Middle frontal gyrus (tissue), 1 donor: ENCODE measurements around the gene MCM9.

Source experiments
- DNase-seq: peaks from one replicate; pipeline ENCODE4 v3.0.0-alpha.2; 2015; ENCODE audit warnings: low spot score; ENCODE audit errors: extremely low spot score

The MCM9 gene

DNA sequence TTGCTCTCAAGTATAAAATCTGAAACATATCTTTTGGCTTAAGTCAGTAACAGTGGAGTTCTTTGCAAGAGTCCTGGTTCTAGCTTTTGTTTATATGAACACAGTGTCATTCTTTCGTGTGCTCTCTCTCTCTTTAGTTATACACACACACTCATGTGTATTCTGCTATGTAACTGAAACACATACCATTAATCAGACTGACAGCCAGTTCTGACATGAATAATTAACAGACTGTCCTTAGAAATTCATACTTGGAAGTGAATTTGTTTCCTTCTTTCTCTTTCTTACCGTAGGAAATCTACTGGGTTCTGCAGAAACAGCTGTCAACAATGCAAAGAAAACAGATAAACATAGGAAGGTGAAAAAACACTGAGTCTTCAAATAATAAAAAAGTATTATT is 2.5 kb downstream of the MCM9 start:
- no peak for DNase-seq

DNA sequence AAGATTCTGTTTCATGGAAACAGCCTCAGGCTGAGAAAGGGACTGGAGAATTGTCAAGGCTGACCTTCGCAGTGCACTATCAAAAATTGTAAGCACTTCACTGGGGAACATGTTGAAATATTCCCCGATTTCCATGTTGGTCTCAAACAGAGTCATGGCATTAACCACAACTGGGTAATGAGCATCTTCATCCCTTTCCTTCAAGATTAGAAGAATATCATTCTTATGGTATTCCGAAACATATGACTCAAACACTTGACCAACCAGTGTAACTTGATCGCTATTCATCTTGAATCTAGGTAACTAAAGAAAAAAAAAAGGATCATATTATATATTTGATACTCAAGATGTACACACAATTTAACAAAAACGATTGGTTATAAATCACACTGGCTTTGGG is 3.5 kb downstream of the MCM9 start:
- no peak for DNase-seq

DNA sequence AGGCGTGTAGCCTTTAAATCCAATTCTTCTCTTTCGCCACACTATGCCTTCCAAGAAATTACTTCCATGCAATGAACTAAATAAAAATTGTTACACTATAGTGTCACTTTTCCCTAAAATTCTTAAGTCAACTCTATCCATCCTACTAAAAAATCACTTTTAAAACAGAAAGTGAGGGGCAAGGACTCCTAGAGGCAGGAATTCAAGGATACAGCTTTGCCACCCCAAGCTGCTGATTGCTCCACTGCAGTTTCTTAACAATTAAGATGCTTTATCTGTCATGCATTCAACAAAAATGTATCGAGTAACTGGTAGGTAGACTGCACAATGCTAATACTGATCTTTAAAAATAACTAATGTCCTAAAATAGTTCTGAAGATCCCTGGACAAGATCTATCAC is 4.3 kb downstream of the MCM9 start:
- no peak for DNase-seq

DNA sequence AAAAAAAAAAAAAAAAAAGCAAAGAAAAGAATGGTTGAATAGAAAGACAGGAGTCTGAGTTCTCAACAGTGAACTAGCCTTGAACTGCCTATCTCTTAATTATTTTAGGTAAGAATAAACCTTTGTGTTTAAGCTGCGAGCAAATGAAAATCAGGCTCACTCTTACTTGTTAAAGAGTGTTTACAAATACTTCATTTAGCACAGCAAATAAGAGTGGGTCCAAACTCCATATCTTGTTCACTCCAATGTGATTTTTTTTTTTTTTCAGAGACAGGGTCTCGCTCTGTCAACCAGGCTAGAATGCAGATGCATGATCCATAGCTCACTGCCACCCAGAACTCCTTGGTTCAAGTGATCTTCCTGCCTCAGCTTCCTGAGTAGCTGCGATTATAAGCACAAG is 11.9 kb downstream of the MCM9 start:
- DNase-seq: no peak

DNA sequence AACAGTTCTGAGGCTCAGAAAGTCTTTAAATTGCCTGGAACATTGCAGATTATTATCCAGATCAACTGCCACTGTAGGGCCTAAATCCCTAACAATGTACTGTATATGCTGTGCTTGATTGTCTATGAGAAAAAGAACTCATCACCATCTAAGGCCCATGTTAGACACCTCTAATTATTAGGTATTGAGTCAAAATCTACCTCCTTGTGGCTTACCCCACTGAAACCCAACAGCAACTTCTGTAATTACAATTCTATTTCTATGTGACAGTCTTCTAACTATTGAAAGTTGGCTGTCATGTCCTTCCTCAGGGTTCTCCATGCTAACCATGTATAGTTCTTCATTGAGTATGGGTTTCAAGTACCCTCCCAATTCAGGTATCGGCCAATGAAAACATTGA is 13.9 kb downstream of the MCM9 start:
- no peak for DNase-seq

DNA sequence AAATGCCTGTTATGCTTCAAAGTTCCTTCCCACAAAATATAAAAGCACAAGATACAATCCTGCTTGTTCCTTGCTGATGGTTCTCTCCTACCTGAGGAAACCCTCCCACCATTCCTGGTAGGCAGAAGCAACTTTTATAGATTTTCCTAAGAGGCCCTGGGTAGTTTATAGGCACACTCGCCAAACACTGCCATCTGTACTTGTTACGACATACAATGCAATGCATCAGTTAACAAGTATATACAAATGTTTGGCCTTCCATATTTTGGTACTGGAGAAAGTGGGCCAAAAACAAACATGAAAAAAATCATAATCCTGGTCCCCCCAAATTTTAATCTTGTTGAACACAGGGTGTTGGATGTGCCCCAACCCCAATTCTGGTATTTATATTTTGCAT is 16.6 kb downstream of the MCM9 start:
- DNase-seq: no peak

DNA sequence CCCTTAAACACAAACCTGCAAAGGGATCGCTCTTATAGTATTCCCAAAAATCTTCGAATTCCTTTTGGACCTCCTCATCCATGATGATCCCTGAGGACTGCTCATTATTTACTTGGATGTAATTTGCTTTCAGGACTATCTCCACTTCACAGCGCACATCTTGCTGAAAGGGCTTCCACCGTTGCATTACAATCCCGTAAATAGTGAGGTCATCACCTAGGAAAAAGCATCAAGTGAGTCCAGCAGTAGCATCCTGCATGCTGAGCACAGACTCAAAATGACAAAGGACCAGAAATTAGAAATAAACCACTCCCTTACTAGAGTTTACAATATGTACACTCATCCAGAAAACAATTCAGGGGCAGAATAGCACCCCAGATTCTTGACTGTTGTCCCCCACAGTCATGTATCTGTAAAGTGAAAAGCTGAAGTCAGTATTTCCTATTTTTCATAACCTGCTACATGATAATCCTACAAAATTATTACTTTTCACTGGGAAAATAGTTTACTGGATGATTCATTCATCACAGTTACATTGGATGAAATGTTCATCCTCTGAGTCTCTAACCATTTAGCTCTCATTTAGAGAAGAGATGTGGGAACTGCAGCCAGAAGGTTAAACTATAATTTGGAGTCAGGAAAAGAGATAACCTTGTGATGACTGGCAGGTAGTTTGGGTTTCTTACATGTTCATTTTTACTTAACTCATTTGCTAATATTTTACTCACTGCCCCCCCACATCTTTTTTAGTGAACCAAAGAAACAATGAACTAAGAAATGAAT is 17.2 kb downstream of the MCM9 start:
- DNase-seq: no peak

DNA sequence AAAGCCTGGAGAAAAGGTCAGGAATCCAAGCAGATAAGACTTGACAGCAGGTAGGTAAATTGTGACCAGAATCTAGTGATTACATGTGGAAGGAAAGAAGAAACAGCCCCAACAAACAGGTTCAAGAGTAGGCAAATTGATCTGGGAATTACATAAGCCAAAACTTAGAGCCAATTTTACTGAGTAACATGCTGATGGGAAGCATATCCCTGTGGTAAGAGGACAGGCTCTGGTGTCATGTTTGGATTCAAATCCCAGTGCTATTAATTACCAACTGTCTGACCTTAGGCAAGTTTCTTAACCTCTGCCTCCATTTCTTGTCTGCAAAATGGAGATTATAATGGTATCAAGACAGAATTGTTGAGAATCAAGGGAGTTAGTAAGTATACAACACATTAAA is 20.4 kb downstream of the MCM9 start:
- no peak for DNase-seq

DNA sequence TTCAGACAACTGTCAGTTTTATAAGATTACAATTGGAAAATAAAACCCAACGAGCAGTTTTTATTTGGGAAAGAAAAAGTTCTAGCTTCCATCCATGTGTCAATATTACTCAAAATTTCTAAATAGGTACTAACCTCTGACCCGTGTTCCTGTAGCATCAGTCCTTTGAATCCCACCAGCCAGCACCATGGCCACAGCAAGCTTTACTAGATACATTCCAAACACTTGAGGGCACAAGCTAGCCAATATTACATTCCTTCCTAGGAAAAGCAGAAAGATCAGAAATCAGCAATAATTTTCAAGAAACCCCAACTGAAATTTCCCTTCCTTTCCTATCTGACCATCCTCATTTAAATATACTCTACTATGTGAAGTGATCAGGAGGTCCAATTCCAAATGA is 21.8 kb downstream of the MCM9 start:
- DNase-seq: no peak

DNA sequence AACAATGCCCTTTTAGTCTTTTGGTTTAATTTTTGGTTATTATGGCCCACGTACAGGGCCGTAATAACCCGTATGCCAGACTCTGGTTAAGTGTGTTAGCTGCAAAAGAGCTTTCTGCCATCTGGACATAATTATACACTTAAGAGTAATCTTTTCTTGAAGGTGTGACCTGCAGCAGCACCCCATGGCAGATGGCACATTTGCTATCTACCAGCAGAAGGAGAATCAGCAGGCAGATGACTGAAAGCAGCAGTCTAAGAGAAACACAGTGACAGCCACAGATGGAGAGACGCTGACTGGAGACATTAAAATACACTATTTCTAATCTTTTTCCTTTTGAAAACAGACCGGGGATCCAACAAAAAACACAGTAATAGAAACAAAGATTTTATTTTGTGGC is 22.3 kb downstream of the MCM9 start:
- no peak for DNase-seq

DNA sequence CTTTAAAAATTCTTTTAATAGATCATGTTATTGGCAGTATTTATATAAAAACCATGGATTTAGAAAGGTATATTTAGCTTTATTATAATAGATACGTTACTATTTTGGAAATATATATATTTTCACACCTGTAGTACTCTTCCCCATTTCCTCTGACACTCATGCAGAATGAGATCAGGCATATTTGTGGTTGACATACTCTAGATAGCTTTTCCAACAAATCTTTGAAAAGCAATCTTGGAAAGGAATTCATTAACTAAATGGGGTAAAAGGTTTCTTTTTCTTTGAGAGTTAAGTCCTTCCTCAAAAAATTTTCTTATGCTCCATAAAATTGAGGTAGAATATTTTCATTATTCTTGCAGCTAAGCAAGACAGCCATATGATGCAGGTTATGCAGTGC is 26.5 kb downstream of the MCM9 start:
- DNase-seq: no peak

DNA sequence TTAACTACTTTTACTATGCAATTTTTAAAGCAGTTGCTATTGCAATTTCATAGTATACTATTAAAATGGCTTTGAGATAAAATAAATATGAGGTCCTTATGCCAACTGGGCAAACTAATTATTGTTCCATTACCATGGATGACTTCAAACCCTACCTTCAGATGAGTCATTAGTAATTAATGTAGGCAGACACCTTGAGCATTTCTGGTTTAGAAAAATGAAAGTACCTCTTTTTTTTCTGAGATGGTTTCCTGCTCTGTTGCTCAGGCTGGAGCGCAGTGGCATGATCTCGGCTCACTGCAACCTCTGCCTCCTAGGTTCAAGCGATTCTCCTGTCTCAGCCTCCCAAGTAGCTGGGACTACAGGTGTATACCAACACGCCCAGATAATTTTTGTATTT is 29.1 kb downstream of the MCM9 start:
- no peak for DNase-seq

DNA sequence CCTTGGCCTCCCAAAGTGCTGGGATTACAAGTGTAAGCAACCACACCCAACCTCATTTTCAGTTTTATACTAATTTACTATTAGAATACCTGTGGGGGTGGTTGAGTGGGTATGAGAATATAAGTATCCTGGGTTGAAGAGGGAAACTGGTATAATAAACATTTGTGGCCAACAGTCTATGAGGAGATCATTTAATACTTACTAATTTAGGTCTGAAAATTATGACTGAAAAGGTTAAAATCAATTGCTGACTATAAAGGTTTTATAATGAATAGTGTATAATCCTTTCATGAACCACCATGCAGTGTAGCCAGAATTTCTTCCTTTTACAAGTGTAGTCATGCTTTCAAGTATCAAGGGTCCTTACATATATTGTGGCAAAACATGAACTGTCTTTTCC is 29.9 kb downstream of the MCM9 start:
- DNase-seq: no peak

DNA sequence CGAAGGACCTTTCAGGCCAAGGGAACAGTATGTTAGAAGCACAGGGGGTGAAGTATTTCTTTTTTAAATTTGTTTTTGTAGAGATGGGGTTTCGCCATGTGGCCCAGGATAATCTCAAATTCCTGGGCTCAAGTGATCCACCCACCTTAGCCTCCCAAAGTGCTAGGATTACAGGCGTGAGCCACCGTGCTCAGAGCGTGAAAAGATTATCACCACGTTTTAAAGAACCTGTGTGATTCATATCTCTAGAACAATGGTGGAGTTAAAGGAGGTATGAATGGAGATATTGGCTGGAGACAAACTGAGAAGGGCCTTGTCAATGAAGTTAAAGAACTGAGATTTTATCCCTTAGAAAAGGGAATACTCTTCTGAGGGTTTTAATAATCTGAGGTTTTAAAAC is 31.3 kb downstream of the MCM9 start:
- DNase-seq: no peak

DNA sequence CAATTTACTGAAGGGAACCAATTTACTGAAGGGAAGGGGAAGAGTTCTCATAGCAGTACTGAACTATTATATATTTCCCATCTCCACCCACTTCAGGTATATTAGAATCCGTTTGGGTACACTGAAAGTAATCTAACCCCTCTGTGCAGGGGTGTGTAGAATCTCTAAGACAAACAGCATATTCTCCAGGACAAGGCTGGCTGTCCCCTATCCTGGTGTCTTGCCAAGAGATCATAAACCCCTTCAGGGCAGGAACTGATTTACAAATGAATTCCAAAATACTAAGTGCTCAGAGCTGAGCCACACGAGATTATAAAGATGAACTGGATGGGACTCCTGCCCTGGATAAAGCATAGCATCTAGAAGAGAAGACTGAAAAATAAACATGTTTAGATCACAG is 31.8 kb downstream of the MCM9 start:
- no peak for DNase-seq

DNA sequence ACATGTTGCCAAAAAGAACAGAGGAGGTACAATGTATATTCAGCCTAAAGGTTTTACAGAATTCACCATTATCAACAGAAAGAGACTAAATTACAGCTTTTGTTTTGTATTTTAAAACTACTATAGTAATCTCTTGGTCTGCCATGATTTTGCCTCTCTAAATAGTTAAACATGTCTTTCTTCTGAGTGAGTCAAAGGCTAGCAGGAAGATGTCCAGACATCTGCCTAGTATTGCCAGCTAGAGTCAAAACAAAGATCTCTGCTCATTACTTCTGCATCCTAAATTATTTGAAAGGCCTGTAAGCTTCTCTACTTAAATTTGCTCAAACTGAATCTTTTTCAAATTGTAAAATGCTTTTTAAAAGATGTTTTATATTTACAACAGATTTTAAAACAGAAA is 32.2 kb downstream of the MCM9 start:
- DNase-seq: no peak

DNA sequence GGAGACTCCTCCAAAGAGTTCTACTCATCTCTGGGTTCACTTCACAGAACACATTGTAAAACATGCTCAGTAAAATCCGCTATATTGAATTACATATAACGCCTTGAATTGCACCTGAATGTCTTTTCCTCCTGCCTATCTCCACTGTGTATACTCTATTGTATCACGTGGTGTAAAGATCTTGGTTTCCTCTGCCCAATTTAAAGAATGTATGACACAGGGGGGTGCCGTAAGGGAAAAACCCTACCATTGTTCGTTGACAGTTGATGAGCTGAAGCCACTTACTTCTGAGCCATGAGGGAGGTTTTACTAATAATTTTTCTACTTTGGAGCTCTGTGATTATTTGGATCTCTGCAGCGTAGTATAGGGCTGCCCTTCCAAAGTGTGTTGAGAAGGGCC is 35.0 kb downstream of the MCM9 start:
- DNase-seq: no peak

DNA sequence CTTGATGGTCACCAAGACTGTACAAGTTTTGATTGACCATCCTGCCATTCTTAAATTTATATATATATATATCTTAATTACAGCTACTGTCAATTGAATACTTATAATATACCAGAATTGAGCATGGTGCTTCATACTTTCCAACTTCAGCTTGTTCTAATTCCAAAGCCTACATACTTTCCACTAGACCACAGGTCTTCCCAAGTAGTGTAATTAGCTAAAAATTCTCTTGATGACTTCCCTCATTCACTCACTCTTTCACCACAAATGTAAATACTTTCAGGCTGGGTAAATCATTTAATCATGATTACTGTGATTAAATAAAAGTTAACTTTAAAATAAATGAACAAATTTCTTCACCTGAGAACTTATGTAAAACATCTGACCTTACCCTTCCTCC is 37.6 kb downstream of the MCM9 start:
- no peak for DNase-seq

DNA sequence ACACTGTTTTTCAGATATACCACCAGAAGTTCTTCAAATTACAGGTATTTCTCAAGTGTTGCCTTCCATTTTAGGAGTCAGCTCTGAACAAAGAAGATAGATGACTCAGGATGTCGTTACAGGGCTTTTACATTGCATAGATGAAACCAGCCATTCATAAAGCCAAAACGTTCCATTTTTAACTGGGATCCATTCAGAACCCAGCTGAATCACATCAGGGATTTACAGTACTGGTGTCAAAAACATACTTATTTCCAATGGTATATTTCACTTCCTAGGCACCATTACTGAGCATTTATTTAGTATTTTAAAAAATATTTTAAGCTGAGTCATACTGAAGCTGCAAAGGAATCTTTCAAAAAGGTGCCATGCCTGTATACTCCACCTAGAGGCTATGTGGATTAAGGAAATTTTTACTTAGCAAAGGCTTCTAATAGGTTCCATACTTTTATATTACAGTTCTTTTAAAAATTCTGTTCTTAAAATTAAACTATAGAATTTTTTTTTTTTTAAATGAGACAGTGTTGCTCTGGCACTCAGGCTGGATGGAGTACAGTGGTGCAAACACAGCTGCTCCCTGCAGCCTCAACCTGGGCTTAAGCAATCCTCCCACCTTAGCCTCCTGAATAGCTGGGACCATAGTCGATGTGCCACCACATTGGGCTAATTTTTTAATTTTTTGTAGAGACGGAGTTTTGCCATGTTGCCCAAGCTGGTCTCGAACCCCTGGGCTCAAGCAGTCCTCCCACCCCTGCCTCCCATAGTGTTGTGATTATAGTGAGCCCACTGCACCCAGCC is 38.4 kb downstream of the MCM9 start:
- no peak for DNase-seq

DNA sequence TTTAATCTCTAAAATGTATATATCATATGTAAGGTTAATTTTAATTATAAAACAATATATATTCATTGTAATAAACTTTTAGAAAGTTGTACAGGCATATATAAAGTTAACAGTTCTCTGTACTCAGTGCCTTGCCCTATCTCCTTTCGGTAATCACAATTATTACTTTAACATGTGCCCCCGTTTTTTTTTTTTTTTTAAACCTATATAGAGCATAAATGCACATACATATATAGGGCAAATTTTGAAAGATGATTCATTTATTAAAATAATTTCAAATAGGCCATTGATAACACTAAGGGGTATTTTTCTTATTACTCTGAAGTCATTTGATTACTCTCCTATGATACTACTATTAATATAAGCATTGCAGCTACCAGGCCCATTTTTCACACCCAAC is 39.1 kb downstream of the MCM9 start:
- DNase-seq: no peak

DNA sequence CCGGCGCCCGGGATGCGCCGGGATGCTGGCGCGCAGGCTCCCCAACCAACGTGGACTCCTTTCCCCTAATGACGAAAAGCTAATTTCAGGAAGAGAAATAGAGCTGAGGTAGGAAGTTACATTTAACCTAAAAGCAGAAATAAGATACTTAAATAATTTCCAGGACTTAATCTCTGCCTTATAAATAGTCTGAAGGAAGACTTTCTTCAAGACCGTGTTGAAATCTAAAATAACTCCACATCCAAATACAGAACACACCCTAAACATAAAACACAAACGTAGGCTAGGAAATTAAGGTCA is 39.7 kb downstream of the MCM9 start:
- no peak for DNase-seq

DNA sequence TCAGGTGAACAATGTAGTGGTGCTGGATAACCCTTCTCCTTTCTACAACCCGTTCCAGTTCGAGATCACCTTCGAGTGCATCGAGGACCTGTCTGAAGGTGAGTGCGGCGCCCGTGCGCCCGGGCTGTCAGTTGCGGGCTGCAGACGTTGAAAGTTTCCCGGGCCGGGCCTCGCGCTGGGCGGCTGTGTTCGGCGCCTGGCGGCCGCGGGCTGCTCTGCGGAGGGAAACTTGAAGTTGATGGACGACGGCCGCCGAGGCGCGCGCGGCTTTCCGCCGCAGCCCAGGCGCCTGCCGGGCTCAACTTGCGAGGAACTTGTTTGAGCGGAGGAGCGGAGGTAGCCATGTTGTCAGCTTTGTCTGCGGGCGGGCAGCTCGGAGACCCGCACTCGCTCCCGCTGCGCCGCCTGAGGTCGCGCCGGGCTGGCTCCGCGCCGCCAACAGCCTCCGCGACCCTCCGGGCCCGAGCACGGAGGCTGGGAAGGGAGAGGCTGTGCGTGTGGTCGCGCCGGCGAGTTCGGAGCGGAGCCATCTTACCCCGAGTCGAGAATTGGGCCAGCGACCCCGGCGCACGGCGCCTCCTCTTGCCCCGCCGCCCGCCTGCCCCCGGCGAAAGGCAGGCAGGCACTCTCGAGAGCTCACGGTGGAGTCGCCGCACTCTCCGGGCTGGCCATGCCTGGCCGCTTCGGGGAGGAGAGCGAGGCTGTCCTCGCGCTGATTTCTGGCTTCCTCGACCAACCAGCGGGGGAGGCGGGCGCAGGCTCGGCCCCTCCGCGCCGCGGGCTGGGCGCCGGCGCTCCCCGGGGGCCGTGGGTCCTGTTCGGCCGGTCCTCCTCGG is 40.3 kb downstream of the MCM9 start:
- no peak for DNase-seq
